HG03565 (cell line): ENCODE results near the gene PDIK1L.

ENCODE experiments used
- ATAC-seq: cut with Tn5 transposase; IDR thresholded peaks from one replicate; pipeline ENCODE4 v1.9.1; 2021; ENCODE audit warnings: mild to moderate bottlenecking, moderate library complexity; ENCODE audit not compliant: unreplicated experiment

PDIK1L gene

DNA sequence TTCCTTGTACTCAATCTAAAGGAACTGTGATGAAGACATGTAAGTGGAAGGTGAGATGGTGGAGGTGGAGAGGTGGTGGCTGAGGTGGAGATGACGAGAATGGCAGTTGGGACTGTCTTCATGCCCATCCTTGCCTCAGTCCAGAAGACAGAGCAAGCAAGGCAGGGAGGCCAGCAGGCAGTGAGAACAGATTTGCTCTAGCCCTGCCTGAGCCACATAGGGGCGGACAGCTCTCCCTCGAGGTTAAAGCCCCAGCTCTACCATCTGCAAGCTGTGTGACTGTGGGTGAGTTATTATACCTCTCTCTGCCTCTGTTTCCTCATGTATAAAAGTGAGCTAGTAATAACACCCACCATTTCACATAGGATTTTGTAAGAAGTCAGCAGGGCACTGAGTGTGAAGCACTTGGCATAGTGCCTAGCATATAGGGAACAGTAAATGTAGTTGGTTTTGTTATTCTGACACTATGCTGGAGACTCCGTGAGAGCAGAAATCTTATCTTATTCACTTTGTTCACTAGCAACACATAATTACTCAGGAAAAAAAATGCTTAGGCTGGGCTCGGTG is 42.4 kb downstream of the PDIK1L start:
- ATAC-seq = no peak

DNA sequence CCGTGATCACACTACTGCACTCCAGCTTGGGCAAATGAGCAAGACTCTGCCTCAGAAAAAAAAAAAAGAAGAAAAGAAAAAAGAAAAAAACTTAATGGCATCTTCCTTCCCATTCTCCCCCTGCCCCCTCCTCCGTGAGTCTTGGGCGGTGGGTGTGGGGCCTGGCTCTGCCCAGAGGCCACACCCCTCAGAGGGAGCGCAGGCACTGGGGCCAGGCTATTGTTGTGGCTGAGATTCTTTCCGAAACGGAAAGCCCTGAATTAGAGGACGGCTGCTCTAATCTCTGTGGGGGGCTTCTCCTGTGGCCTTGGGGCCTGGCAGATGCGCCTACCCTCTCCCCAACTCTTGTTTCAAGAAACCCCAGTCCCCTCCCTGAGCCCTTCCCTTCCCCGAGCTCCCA is 43.1 kb downstream of the PDIK1L start:
- no peak for ATAC-seq

DNA sequence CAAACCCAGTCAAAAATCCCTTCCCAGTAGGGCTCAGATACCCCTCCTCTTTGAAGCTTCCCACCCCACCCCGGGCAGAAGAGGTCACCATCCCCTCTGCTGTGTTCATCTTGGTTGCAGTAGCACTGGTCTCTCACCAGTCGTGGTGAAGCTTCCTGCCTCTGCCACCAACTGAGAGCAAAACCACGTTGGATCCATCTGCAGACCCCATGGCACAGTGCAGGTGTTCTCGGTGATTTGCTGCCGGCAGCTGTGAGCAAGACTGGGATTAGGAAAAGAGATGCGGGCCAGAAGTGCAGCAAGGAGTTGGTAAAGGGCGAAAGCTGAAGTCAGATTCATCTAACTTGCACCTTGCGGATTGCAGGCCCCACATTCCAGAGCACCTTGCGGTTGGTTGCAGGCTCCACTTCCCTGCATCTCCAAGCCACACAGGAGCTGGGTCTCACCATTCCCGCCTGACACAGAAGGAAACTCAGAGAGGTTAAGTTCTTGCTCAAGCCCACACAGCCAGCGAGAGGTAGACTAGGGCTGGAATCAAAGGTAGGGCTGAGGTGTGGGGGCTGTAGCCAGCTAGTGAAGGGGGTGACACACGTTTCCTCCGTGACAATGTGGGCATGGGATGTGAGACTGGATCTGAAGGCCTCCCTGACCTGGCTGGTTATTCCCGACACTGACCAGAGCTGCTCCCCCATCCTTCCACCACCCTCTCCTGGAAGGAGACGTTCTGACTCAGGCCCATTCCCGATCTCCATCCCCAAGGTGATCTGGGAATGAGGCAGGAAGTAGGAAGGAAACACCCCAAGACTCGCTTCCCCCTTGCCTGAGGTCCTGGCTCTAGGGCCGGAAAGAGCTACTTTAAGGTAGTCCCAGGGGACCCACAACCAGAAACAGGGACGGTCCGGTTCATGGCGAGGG is 44.0 kb downstream of the PDIK1L start:
- ATAC-seq = no peak

DNA sequence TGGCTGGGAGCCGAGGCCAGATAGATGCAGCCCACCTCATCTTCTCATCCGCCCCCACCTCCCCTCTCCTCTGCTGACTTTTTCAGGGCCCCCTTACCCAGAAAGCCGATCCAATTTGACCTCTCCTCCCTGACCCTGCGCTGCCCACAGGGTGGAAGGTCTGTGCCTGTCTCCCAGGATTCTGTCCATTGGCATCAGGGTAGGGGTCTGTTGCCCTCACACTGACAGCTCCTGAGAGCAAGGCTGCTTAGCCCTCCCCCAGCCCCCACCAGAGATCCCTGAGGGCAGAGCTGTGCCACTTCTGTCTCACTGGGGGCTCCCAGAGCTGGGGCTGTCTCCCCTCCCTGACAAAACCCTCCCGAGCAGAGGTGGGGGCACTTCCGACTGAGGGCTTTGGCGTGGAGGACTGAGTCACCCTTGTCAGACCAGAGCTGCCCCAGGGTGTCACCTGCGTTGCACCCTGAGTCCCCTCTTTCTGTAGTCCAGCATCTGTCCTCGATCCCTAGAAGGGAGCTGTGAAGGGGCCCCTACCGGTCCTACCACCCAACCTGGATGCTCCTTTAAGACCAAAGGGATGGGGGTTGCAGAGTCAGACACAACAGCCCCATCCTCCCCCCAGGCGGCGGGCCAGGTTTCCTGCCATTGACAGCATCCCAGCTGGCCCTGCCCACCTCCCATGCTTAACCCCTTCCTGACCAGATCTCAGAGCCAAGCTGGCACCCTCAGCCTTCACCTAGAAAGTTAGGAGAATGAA is 44.8 kb downstream of the PDIK1L start:
- no peak for ATAC-seq

DNA sequence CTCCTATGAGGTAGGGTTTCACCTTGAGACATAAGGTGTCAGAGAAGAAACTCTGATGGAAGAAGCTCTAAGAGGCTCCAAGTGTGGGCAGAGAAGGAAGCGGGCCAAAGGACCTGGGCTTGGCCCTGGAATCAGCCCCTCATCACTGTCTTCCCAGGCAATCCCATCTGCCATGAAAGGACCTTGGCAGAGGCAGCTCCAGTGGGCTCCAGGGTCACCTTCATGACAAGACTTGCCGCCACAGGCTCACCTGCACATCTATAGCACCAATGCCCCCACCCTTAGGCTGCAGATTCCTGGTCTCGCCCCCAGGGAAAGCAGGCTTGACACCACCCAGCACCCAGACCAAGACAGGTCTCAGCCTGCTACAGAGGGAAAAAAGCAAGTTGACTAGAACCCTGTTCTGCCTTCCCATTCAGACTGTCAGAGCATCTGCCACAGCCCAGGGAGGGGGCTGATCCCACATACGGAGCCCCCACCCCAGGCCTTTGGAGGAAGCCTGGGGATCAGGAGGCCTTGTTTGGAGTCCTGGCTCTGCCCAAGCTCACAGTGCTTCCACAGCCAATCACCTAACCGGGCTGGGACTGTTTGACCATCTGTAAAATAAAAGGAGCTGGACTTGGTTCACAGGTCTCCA is 46.8 kb downstream of the PDIK1L start:
- ATAC-seq = no peak

DNA sequence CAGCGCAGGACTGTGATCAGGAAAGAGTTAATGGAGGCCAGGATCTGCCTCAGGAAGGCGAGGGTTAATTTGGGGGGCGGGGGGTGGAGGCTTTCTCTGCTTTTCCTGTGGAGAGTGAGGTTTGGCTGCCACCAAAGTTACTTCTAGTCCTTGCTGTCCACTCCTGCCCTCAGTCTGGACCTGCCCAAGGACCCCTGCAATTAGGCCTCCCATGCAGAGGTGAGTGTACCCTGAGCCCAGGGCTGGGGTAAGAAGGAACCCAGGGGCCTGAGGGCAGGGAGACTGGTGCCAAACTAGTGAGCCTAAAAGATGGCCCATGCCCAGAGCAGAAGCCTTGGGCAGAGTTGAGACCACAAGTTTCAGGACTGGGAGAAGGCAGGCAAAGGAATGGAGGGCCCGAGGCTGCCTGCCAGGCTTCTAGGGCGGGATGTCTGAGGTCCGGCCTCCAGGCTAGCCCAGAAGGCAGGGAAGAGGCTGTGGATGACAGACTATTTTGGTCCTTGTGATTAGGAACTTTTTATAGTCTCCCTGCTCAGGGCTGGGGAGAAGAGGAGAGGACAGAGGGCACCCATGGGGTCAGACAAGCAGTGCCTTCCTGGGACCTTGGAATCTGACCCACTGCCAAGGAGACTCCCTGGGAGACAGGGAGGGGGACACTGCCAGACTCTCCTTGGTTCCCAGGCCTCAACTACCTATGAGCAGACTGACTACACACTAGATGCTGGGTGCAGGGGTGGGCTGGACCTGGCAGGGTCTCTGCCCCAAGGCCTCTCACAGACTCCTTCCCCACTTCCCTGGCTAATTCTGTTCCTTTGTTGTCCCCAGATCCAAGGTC is 47.5 kb downstream of the PDIK1L start, which contains the start of gene FAM110D:
TSS of gene FAM110D (plus strand) at position 172 of the 835 bp plus-strand sequence. CDS start 2,213 bp downstream, outside the sequence.
- ATAC-seq = no peak

DNA sequence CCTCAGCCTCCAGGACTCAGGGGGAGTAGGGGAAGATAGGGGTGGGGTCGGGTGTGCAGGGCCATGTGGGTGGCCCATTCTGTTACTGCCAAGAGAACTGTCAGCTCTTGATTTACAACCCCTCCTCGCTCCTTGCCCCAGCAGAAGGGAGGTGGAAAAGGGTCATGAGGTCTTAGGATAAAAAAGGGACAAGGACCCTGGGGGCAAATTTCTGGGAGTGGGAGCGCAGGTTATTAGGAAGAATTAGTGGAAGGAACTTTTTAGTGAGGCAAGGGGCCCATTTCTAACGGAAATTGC is 48.1 kb downstream of the PDIK1L start:
- ATAC-seq = no peak

DNA sequence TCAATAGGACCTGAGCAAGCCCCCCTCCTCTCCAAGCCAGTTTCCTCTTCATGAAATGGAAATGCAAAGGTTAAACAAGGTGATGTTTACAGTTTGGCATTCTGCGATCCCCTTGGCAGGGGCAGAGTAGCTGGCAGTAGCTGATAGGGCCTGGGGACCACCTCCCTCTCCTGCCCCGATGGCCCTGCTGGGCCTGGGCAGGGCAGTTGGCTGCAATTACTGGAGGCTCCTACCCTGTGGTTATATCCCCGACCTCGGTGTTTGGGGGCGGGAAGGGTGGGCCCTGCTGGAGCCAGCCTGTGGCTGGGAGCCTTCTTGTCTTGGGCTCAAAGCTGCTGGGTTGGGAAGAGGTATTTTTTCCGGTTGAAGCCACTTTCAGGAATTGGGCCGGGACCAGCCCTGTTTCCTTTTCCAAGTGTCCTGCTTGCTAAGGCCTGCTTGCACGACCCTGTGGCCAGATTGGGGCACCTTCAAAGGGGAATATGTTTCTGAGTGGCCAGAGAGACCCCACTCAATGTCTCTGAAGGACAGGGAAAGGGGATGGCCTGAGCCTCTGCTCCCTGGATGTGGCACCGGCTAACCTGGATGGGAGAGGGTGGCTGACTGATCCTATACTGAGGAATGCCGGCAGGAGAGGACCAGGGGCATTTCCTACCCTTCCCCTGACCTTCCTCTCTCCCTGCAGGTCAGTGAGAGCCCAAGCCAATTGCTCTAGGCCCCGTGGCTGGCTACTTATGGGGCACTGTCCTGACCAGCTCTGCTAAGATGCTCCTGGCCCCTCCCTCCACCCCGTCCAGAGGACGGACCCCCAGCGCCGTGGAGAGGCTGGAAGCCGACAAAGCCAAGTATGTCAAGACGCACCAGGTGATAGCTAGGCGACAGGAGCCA is 49.1 kb downstream of the PDIK1L start:
- no peak for ATAC-seq

DNA sequence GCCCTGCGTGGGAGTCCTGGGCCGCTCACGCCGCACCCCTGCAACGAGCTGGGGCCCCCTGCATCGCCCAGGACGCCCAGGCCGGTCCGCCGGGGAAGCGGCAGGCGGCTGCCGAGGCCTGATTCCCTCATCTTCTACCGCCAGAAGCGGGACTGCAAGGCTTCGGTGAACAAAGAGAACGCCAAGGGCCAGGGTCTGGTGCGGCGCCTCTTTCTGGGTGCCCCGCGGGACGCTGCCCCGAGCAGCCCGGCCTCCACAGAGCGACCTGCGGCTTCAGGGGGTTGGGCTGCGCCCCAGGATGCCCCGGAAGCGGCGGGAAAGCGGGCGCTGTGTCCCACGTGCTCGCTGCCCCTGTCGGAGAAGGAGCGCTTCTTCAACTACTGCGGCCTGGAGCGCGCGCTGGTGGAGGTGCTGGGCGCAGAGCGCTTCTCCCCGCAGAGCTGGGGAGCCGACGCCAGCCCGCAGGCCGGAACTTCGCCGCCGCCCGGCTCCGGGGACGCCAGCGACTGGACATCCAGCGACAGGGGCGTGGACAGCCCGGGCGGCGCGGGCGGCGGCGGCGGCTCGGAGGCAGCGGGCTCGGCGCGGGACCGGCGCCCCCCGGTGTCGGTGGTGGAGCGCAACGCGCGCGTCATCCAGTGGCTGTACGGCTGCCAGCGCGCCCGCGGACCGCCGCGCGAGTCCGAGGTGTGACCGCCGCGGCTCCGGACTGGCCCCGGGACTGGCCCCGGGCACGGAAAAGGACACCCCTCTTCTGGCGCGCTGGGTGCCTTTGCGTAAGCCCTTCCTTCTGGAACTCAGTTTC is 50.0 kb downstream of the PDIK1L start:
- ATAC-seq = no peak

DNA sequence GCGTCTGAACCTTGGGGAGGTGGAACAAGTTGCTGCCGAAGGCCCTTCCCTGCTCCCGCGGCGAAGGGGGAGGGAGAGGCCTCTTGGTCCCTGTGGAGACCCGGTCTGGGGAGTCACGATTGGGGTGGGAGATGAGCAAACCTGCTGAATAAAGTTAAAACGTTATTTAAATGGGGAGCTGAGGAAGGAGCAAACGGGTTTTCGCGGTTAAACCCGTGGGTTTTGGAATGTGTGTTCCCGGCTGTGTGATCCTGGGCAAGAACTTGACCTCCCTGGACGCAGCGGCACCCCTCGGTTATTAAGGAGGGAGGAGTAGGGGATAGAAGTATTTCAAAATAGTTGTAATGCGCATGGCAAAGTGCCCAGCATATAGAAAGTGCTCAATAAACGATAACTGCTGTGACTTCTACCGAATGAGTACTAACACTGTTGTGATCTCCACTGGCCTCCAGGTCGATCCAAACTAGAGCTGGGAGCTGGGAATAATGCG is 50.6 kb downstream of the PDIK1L start:
- no peak for ATAC-seq

DNA sequence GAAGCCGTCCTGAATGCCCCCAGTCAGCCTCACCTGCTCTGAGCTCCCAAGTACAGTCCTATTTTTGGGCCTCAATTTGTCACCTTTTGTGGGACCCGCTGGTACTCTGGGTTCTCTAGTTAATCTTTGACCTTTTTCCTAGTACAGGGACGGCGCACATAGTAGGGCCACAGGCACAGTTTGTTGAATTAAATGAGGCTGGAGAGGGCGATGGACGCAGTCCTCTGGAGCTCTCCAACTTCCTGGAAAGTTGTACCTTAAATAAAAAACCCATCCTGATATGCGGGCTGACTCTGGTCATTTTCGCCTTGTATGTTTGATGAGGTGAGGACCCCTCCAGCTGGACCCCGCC is 52.0 kb downstream of the PDIK1L start:
- no peak for ATAC-seq

DNA sequence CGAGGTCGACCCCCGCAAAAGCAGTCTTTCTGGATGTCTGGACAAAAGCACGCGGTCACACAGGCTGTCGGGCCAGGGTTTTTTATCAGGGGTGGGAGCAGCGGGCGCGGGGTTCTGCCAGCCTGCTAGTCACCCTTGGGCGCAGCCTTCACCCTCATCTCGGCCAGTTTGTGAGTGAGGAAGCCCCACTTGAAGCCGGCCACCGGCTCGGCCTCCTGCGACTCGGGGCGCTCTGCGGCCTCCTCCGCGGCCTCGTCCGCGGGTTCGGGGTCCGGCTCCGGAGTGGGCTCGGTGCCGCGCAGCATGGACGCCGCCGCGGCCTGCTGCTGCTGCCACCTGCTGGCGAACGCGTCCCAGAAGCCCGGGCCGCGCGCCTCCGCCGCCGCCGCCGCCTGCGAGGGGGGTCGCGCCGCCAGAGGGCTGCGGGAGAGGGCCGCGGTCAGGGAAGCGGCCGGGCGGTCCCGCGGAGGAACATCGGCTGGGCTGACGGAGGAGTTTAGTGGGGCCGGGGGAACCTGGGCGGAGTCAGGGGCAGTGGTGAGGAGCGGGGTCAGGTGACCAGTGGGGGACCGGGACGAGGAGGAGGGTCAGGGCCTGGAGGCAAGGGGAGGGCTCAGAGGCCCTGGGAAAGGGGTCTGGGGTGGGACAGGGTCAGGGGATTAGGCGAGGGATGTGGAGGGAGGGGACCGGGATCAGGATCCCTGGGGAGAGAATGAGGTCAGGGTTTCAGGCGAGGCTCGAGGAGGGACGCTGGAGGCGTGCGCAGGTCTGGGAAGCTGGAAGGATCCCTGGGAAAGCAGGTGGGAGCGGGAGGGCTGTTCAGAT is 52.6 kb downstream of the PDIK1L start:
- no peak for ATAC-seq

DNA sequence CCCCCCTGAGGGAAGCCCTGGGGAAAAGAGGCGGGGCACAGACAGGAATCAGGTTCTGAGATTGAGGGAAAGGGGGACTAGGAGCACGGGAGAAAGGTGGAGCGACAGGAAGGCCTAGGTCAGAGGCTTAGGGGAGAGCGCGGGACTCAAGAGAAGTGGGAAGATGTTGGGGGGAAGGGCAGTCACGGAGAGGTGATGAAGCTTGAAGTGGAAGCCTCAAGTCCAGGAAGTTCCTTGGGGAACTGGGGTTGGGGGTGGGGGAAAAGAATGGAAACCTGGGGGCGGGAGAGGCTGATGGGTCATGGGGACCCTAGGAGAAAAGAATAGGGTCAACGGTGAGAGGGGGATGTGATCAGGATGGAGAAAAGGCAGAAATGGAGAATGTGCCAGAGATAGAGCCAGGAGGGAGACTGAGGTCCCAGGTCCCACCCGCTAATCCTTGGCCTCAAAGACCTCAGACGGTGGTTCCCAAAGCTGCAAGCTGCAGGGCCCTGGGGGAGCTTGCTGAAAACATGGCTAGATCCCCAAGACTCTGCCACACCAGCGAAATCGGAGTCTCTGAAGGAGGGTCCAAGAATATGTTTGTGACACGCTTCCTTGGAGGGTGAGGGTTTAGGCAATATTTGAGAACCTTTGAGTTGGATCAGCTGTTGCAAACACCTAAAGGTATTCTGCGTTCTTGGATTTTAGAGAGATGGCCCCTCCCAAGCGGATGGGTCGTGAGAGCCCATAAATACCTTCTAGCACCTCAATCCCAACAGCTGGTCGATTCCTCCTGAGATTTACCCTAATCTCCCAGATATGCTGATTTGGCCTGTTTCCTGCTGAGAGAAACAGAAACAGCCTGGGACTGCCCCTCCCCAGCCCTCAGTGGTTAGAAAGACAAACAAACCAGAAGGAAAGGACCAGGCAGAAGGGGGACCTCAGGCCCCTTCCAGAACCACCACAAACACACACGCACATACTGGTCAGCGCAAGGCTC is 53.5 kb downstream of the PDIK1L start:
- no peak for ATAC-seq

DNA sequence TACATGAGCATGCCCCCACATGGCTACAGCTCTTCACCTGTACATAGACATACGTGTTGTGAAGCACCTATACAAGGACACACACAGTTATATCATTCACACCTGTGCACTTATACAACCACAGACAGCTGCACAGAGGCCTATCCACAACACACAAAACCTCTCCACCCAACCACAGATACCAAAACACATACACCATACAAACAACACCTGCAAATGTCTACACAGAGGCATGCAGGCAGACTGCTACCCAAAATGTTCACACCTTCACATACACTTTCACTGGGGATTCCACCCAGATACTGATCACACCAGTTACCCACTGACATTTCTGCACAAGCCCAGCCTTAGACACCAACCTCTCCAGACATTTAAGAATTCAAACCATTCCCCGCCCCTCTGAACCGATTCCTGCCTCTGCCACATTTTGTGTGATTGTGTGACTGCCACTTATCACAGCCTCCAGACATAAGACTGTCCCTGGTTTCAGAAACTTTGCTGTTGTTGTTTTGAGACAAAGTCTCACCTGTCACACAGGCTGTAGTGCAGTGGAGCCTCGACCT is 55.2 kb downstream of the PDIK1L start:
- no peak for ATAC-seq

DNA sequence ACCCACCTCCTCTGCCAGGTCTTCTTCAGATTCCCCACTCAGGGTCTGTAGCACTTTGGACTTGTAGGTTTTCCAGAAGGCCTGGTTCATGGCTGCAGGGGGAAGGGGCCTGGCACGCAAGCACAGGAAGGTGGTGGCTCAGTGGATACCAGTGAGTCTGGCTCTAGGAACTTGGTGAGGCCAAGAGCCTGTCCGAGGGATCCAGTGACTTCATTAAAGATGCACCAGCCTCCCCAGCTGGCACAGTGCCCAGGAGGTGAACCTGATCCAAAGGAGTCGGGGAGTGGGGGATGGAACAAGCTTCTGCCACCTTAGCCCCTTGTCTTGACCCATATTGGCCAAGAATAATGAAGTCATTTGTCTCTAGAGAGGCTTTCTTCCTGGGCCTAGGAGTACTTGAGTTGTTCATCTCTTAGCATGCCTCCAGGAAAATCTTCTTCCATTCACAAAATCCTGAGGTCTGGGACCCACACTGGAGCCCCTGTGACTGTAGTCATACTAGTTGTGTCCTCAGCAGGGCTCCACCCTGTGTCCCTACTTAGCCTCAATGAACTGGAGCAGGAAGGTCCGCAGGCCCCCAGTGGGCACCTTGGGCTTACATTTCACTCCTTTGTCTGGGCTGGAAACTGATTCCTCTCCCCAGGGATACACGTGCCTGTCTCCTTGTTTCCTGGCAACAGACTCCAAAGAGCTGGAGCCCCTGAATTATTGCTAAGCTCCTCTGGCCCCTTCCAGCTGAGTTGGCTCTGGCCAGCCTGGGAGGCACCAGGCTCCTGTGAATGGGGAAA is 57.0 kb downstream of the PDIK1L start, which contains the start of gene C1orf232:
TSS of gene C1orf232 (minus strand) at position 554 of the 788 bp plus-strand sequence. CDS start at position 90, 464 bp downstream.
- ATAC-seq = no peak
